MM.1S (cell line): ENCODE measurements around the gene VNN1.

Experiments
- CTCF ChIP-seq: fragments of 300-600 bp; sonication (generic); IDR thresholded peaks from 2 replicates; pipeline ENCODE4 v1.5.1; 2016; ENCODE audit warnings: antibody characterized with exemption, low read length, mixed read lengths
- EZH2 ChIP-seq: fragments of 300-600 bp; sonication (generic); optimal IDR thresholded peaks from 2 replicates; pipeline ENCODE3; 2017; ENCODE audit warnings: low read depth, mild to moderate bottlenecking, antibody characterized with exemption, low read length, mixed read lengths

GRCh38 chr6:132712366-132712765 is 1.5 kb downstream of the VNN1 start:
- TF ChIP-seq CTCF, result no peak
- no peak for TF ChIP-seq EZH2
